ENCODE data around the gene GDI1. TPM values are rescaled to one million over a fixed set of nuclear protein-coding genes. Genes with fewer than 3 reads are reported as not detected.

GDI1 gene
- total RNA-seq, 1 experiment from 2014 or later: 116 TPM

DNA sequence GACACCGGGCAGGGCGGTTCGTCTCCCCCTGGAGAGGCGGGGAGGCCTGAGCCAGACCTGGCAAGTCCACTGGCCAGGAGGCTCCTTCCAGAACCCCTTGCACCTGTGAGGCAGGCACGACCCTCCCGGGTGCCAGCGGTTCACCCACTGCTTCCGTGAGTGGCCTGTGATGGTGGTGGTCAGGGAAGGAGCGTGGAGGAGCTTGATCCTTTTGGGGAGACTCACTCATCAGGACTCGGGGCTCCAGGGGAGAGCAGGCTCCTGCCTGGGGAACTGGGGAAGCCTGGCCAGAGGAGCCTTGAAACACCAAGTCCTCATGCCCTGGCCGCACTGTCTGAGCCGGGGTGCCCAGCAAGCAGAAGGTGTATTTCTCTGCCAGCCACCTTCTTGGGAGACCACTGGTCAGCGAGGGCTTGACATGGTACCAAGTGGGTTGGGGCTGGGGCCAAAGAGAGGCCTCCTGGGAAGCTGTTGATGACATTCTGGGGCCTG is 7.8 kb downstream of the GDI1 start:
- H4K20me1 ChIP-seq (ENCODE audit: insufficient read depth): no peaks in the 10 kb centered on the region
- intact Hi-C loops (cut with micrococcal nuclease; ENCODE audit: unreplicated experiment): loop anchor here (5.0 kb wide), 1 partner anchor 48 kb away; the partner anchor contains the start of gene RPL10
- ChIA-PET CTCF (no interaction called here), POLR2A (ENCODE audit: unreplicated experiment) (interaction anchor here (0.6 kb wide), 2 partner anchors 96 to 558 kb away, joined by 3 to 4 read pairs; no protein-coding TSS in a partner anchor)
- H3K9me3 ChIP-seq (ENCODE audit: insufficient read depth, low read depth): no peaks in the 10 kb centered on the region
- no peaks in the 10 kb centered on the region for H3K36me3 ChIP-seq (ENCODE audit: low read depth)
- H2AFZ ChIP-seq: peak overlapping the region; percentile 79
- H3F3A ChIP-seq (ENCODE audit: insufficient read depth, low read depth): peaks cover 13% of the 10 kb centered on the region; the same call in 1 of the 2 replicates
- H3K27ac ChIP-seq: no peak overlapping the region
- H3K9me2 ChIP-seq (ENCODE audit: insufficient read depth): no peaks in the 10 kb centered on the region
- H3K27me3 ChIP-seq (ENCODE audit: insufficient read depth, low read depth): no peaks in the 10 kb centered on the region
- no peaks in the 10 kb centered on the region for H3K4me1 ChIP-seq (replicated peaks; ENCODE audit: insufficient read depth)
- H3K79me2 ChIP-seq (ENCODE audit: low read depth): peaks cover 10% of the 10 kb centered on the region
- H3K4me3 ChIP-seq: peak overlapping the region; percentile 72
- BruUV-seq (replicated peaks): no TSS peak
- DNase-seq: no peak
- H3K4me2 ChIP-seq: peak overlapping the region; percentile 82
- TF ChIP-seq EZH2 (IDR thresholded peaks at IDR 0.05; ENCODE audit: low read depth): no peak
- TF ChIP-seq, protein P1, sequence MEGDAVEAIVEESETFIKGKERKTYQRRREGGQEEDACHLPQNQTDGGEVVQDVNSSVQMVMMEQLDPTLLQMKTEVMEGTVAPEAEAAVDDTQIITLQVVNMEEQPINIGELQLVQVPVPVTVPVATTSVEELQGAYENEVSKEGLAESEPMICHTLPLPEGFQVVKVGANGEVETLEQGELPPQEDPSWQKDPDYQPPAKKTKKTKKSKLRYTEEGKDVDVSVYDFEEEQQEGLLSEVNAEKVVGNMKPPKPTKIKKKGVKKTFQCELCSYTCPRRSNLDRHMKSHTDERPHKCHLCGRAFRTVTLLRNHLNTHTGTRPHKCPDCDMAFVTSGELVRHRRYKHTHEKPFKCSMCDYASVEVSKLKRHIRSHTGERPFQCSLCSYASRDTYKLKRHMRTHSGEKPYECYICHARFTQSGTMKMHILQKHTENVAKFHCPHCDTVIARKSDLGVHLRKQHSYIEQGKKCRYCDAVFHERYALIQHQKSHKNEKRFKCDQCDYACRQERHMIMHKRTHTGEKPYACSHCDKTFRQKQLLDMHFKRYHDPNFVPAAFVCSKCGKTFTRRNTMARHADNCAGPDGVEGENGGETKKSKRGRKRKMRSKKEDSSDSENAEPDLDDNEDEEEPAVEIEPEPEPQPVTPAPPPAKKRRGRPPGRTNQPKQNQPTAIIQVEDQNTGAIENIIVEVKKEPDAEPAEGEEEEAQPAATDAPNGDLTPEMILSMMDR (conservative IDR thresholded peaks at IDR 0.05): no peak

GRCh38 chrX:154445776-154446175 is 8.8 kb downstream of the GDI1 start:
- H3K27me3 ChIP-seq (ENCODE audit: insufficient read depth, low read depth): no peaks in the 10 kb centered on the region
- no peak overlapping the region for H3K4me2 ChIP-seq
- H3K27ac ChIP-seq: no peak overlapping the region
- no peak overlapping the region for H2AFZ ChIP-seq
- ChIA-PET CTCF (no interaction called here), POLR2A (ENCODE audit: unreplicated experiment) (no interaction called here)
- no peak overlapping the region for H3K4me3 ChIP-seq
- H3K79me2 ChIP-seq (ENCODE audit: low read depth): peaks cover 10% of the 10 kb centered on the region
- no peak for TF ChIP-seq EZH2 (IDR thresholded peaks at IDR 0.05; ENCODE audit: low read depth)
- intact Hi-C loops (cut with micrococcal nuclease; ENCODE audit: unreplicated experiment): no loop called here
- no peak for DNase-seq
- no peaks in the 10 kb centered on the region for H3K4me1 ChIP-seq (replicated peaks; ENCODE audit: insufficient read depth)
- peaks cover 13% of the 10 kb centered on the region; the same call in 1 of the 2 replicates for H3F3A ChIP-seq (ENCODE audit: insufficient read depth, low read depth)
- no peaks in the 10 kb centered on the region for H3K9me2 ChIP-seq (ENCODE audit: insufficient read depth)
- BruUV-seq (replicated peaks): TSS peak; percentile 5
- no peaks in the 10 kb centered on the region for H3K36me3 ChIP-seq (ENCODE audit: low read depth)
- no peaks in the 10 kb centered on the region for H3K9me3 ChIP-seq (ENCODE audit: insufficient read depth, low read depth)
- H4K20me1 ChIP-seq (ENCODE audit: insufficient read depth): no peaks in the 10 kb centered on the region

- Histone ChIP-seq H3K9me2 (ENCODE audit: insufficient read depth) (no peaks in the 10 kb centered on the region), H3F3A (ENCODE audit: insufficient read depth, low read depth) (peaks cover 13% of the 10 kb centered on the region; the same call in 1 of the 2 replicates), H3K79me2 (ENCODE audit: low read depth) (peaks cover 10% of the 10 kb centered on the region), H3K36me3 (ENCODE audit: low read depth) (no peaks in the 10 kb centered on the region), H3K9me3 (ENCODE audit: insufficient read depth, low read depth) (no peaks in the 10 kb centered on the region), H3K4me1 (replicated peaks; ENCODE audit: insufficient read depth) (no peaks in the 10 kb centered on the region), H4K20me1 (ENCODE audit: insufficient read depth) (no peaks in the 10 kb centered on the region), H3K27me3 (ENCODE audit: insufficient read depth, low read depth) (no peaks in the 10 kb centered on the region), H3K4me3 (no peak overlapping the region), H2AFZ (no peak overlapping the region), H3K4me2 (no peak overlapping the region), H3K27ac (no peak overlapping the region)
- intact Hi-C loops (cut with micrococcal nuclease; ENCODE audit: unreplicated experiment): no loop called here
- POLR2A ChIA-PET (ENCODE audit: unreplicated experiment): no interaction called here
- BruUV-seq (replicated peaks): no TSS peak
- CTCF ChIA-PET: no interaction called here
- TF ChIP-seq, protein P1 (conservative IDR thresholded peaks at IDR 0.05): no peak
- TF ChIP-seq EZH2 (IDR thresholded peaks at IDR 0.05; ENCODE audit: low read depth): no peak
- no peak for DNase-seq
These were observed 9.5 kb downstream of the GDI1 start for GRCh38 chrX:154446430-154446829.

- CTCF ChIA-PET: no interaction called here
- H2AFZ ChIP-seq: no peak overlapping the region
- H3K79me2 ChIP-seq (ENCODE audit: low read depth): peaks cover 10% of the 10 kb centered on the region
These were observed 11.5 kb downstream of the GDI1 start for GRCh38 chrX:154448484-154448883.

More at GRCh38 chrX:154448484-154448883, 11.5 kb downstream of the GDI1 start:
- POLR2A ChIA-PET (ENCODE audit: unreplicated experiment): no interaction called here
- no peaks in the 10 kb centered on the region for H3K9me2 ChIP-seq (ENCODE audit: insufficient read depth)
- no peak overlapping the region for H3K27ac ChIP-seq
- no peaks in the 10 kb centered on the region for H3K4me1 ChIP-seq (replicated peaks; ENCODE audit: insufficient read depth)
- no peaks in the 10 kb centered on the region for H3K9me3 ChIP-seq (ENCODE audit: insufficient read depth, low read depth)
- H4K20me1 ChIP-seq (ENCODE audit: insufficient read depth): no peaks in the 10 kb centered on the region
- H3K27me3 ChIP-seq (ENCODE audit: insufficient read depth, low read depth): no peaks in the 10 kb centered on the region
- no peak overlapping the region for H3K4me3 ChIP-seq
- no peak overlapping the region for H3K4me2 ChIP-seq
- H3K36me3 ChIP-seq (ENCODE audit: low read depth): no peaks in the 10 kb centered on the region
- intact Hi-C loops (cut with micrococcal nuclease; ENCODE audit: unreplicated experiment): no loop called here
- TF ChIP-seq, protein P1 (conservative IDR thresholded peaks at IDR 0.05): no peak
- TF ChIP-seq EZH2 (IDR thresholded peaks at IDR 0.05; ENCODE audit: low read depth): no peak
- DNase-seq: no peak
- H3F3A ChIP-seq (ENCODE audit: insufficient read depth, low read depth): peaks cover 3% of the 10 kb centered on the region; the same call in 1 of the 2 replicates
- no TSS peak for BruUV-seq (replicated peaks)

All from PC-9 (cell line).